NOMO-1 treated with DMSO at 0.1 percent for 48 hours (cell line): ENCODE measurements around the gene SHD.
"Not testable (repeated sequence)": the region's sequence is repeated elsewhere in the genome, so short reads cannot be mapped to it uniquely, and the experiment has no call there.

Source experiments
- DNase-seq: peaks from one replicate; lab custom pipeline; 2025; ENCODE audit not compliant: unreplicated experiment; lab: John Stamatoyannopoulos, UW

The SHD gene, protein sequence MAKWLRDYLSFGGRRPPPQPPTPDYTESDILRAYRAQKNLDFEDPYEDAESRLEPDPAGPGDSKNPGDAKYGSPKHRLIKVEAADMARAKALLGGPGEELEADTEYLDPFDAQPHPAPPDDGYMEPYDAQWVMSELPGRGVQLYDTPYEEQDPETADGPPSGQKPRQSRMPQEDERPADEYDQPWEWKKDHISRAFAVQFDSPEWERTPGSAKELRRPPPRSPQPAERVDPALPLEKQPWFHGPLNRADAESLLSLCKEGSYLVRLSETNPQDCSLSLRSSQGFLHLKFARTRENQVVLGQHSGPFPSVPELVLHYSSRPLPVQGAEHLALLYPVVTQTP

DNA sequence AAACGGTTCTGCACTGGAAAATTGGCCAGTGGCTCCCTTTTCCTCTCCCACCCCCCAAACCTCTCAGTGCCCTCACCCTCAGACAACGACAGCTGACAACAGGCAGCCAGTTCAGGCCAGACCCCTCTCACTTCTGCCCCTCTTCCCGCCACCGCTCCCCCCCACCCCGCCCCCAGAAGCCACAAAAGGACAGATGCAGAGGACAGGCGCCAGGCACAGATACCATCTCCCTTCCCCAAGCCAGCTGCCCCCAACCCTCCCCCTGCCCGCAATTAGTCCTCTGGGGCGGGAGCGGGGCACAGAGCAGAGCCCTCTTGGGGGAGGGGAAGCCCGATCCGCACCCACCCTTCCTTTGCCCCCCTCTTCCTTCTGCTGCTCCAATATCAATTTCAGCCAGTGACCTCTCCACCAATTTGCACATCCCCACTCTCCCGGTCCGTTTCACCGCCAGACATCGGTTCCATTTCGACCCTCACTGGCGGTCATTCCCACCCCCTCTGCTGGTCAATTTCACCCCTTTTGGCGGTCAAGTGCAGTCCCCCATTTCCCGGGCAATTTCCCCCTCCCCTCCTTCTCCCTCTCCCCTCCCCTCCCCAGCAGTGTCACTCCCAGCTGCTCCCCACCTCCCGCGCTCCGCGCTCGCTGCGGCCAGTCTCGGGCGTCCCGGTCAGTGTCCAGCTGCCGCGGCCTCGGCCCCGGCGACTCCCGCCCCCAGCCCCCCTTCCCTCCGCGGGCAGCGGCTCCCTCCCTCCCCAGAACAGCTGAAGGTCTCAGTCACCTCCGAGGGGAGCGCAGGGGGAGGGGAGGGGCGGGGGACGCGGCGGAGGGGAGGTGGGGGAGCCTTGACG, at the start of gene SHD:
Gene SHD, plus strand, starts transcription at position 848 of the 848 bp plus-strand sequence. CDS start 798 bp downstream, outside the sequence.
- no peak for DNase-seq

DNA sequence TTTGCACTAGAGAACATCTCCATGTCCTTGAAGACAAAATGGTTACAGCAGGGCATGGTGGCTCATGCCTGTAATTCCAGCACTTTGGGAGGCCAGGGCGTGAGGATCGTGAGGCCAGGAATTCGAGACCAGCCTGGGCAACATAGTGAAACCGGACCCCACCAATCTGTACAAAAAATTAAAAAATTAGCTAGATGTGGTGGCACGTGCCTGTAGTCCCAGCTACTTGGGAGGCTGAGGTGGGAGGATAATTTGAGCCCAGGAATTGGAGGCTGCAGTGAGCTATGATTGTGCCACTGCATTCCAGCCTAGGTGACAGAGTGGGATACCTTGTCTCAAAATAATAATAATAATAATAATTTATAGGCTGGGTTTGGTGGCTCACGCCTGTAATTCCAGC, 48.8 kb upstream of the SHD start:
- not testable (repeated sequence) for DNase-seq

DNA sequence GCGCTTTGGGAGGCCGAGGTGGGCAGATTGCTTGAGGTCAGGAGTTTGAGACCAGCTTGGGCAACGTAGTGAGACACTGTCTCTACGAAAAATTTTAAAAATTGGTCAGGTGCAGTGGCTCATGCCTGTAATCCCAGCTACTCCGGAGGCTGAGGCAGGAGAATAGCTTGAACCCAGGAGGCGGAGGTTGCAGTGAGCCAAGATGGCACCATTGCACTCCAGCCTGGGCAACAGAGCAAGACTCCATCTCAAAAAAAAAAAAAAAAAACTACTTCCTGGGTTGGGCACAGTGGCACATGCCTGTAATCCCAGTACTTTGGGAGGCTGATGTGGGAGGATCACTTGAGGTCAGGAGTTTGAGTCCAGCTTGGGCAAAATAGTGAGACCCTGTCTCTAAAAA, 47.5 kb upstream of the SHD start:
- not testable (repeated sequence) for DNase-seq

DNA sequence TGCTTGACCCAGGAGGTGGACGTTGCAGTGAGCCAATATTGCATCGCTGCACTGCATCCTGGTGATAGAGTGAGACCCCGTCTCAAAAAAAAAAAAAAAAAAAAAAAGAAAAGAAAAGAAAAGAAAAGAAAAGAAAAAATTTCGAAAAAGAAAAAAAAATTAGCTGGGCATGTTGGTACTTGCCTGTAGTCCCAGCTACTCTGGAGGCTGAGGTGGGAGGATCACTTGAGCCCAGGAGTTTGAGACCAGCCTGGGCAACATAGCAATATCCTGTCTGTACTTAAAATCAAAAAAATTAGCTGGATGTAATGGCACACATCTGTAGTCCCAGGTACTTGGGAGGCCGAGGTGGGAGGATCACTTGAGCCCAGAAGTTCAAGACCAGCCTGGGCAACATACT, 46.9 kb upstream of the SHD start:
- not testable (repeated sequence) for DNase-seq

DNA sequence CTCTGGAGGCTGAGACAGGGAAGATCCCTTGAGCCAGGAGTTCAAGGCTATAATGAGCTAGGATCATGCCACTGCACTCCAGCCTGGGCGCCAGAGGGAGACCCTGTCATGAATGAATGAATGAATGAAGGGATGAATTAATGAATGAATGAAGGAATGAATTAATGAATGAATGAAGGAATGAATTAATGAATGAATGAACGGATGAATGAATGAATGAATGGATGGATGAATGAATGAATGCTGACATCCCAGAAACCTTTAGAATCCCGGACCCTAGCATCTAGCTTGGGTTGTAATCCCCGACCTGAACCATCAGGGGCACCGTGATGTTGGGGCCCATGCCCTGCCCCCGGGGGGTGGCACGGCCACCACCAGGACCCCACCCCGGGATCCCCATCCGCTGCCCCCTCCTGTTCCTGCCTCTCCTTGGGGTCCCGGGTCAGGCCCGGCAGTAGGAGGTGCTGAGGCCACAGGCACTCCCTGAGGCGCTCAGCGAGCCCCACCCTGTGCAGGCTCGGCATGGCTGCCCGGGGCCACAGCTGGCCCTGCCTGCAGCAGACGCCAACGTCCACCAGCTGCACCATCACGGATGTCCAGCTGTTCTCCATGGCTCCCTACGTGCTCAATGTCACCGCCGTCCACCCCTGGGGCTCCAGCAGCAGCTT, 46.3 kb upstream of the SHD start:
- DNase-seq, result no peak

DNA sequence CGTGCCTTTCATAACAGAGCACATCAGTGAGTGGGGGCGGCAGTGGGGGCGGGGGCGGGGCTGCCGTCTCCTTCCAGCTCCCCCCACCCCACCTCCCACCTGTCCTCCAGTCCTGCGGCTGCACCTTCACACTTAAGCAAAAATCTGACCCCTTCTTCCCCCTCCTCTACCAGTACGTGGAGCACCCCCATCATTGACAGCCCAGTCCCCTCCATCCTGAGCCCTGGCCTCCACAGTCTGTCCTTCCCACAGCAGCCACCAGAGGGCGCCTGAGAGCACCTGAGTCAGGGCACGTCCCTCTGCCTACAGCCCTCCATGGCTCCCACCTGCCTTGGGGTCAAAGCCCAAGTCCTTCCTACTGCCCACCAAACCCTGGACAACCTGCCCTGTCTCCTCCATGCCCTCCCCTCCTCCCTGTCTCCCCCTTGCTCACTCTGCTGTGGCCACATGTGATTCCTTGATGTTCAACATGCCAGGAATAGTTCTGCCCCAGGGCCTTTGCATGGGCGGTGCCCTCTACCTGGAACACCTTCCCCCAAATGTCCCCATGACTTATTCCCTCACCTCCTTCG, 45.7 kb upstream of the SHD start:
- DNase-seq, result peak; percentile 25

DNA sequence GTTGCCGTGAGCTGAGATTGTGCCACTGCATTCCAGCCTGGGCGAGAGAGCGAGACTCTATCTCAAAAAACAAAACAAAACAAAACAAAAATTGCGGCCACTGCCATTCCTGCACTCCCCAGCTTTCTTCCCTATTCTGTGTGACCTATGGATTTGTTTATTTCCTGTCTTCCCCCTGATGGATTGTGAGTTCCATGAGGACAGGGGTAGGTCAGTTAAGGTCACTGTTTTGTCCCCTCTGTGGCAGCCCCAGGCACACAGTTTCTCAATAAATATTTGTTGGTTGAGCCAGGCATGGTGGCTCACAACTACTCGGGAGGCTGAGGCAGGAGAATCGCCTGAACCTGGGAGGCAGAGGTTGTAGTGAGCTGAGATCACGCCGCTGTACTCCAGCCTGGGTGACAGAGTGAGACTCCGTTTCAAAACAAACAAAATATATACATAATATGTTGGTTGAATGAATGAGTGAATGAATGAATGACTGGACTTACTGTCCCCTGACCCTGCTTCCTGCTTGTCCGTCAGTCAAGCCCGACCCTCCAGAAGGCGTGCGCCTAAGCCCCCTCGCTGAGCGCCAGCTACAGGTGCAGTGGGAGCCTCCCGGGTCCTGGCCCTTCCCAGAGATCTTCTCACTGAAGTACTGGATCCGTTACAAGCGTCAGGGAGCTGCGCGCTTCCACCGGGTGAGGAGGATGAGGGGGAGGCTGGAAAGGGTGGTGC, 44.8 kb upstream of the SHD start:
- no peak for DNase-seq

DNA sequence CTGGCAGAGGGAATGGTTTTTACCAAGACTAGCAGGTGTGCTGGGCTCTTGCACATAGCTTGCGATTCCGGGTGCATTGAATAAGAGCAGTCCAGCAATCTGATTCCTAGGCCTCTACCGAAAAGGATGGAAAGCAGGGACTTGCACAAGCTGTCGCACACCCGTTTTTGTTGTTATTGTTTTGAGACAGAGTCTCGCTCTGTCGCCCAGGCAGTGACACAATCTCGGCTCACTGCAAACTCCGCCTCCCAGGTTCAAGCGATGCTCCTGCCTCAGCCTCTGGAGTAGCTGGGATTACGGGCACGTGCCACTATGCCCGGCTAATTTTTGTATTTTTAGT, 44.2 kb upstream of the SHD start:
- no peak for DNase-seq

DNA sequence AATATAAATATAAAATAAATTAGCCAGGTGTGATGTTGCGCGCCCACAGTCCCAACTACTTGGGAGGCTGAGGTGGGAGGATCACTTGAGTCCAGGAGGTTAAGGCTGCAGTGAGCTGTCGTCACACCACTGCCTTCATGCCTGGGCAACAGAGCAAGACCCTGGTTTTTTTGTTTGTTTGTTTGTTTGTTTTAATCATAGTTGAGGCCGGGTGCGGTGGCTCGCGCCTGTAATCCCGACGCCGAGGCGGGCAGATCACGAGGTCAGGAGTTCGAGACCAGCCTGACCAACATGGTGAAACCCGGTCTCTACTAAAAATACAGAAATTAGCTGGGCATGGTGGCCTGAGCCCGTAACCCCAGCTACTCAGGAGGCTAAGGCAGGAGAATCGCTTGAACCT, 41.6 kb upstream of the SHD start:
- not testable (repeated sequence) for DNase-seq

DNA sequence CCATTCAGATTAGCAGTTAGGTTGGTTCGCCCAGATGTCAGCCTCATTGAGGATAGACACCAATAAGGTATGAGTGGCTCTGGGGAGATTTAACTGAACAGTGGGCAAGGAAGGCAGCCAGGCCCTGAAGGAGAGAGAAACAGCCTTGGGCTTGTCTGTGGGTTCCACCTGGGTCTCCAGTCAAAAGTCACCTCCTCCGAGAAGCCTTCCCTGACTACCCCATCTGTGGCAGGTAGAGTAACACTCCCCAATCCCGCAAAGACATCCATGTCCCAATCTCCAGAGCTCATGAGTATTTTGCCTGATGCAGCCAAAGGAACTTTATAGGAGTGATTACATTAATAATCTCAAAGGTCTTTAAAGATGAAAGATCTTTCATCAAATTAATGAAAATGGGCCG, 40.2 kb upstream of the SHD start:
- no peak for DNase-seq

DNA sequence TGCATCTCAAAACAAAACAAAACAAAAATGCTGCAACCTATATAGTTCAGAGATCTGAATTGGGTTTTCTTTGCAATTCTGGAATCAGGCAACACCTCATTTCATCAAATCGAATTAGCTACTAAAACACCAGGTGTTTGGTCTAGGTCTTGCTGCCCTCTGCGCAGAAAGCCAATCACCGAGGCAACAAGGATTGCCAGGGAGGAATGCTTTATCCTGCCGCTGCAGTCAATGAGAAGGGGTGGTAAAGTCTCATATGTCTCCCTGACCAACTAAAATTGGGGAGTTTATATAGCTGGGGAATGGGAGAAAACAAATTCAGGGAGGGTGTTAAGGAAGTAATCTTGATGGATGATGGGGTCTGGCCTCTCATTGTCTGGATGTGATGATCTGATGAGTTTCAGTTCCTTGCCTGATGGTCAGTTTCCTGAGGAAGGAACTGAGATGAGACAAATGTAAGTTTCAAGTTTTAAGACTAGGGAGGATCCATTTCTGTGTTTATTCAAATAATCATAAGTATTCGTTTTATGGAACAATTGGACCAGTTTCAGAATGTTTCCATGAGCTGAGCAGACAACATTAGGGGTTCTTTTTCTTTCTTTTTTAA, 37.1 kb upstream of the SHD start:
- peak; percentile 52 for DNase-seq

DNA sequence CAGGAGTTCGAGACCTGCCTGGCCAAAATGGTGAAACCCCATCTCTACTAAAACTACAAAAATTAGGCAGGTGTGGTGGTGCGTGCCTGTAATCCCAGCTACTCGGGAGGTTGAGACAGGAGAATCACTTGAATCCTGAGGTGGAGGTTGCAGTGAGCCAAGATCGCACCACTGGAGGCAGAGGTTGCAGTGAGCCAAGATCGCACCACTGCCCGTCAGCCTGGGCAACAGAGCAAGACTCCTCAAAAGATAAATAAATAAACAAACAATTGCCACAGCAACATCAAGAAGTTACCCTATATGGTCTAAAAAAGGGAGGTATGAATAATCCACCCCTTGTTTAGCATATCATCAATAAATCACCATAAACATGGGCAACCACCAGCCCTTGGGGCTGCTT, 33.1 kb upstream of the SHD start:
- DNase-seq, result not testable (repeated sequence)

DNA sequence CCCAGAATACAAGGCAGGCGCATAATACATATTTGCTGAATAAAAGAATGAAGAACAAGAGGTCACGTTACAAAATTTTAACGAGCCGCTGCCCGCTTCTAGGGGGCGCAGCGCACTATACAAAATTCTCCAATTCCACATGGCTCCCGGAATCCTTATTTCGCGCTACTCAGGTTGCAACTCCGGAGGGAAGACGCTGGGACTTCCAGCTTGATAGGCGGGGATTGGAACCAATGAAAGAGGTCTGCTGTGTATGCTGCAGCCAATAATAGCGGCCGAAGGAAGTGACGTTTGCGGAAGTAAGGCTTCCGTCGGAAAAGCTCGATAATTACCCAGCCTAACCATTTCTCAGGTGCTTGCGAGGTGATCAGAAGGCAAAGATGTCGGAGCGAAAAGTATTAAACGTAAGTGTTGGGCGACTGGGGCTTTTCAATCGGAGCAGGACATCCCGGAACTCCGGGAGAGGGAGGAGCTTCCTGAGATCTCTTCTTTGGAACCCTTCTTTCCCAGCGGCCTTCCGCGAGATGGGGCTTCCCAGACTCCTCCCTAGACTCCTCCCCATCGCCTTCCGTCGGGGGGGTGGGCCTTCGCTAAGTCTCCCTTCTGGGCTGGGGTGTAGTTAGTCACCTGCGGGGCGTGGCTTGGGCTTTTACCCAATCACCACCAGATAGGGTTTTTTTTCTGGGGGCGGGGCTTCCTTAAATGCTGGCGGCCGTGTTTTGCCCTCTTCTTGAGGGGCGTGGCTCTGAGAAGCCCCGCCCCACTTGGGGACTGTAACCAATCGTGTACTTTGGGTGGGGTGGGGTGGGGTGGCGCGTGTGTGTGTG, 32.1 kb upstream of the SHD start, which contains the start of gene YJU2:
Gene YJU2, plus strand, starts transcription at position 314 of the 827 bp plus-strand sequence. Its CDS starts 67 bp downstream, at position 381.
- DNase-seq, result peak; percentile 99

DNA sequence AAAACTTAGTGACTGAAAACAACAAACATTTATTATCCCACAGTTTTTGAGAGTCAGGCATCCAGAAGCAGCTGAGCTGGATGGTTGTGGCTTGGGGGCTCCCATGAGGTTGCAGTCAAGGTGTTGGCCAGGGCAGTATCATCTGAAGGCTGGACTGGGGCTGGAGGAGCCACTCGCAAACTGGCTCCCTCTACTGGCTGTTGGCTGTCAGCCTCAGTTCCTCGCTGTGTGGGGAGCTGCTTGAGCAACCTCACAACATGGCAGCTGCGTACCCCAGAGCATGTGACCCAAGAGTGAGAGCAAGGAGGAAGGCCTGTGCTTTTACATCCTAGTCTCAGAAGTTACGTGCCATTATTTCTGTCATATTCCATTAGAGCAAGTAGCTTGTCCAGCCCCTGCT, 22.5 kb upstream of the SHD start:
- no peak for DNase-seq

DNA sequence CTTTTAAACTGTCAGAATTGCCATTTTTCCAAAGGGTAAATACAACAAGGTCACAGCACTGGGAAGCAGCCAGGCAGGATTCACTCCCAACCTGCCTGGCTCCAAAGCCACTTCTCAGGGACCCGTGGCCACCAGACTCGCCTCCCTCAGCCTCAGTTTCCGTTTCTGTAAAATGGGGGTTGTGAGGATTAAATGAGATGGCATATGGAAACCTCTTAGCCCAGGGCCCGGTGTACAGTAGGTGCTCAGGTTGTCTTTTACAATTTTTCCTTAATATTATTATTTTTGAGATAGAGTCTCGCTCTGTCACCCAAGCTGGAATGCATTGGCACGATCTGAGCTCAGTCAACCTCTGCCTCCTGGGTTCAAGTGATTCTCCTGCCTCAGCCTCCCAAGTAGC, 22.0 kb upstream of the SHD start:
- no peak for DNase-seq

DNA sequence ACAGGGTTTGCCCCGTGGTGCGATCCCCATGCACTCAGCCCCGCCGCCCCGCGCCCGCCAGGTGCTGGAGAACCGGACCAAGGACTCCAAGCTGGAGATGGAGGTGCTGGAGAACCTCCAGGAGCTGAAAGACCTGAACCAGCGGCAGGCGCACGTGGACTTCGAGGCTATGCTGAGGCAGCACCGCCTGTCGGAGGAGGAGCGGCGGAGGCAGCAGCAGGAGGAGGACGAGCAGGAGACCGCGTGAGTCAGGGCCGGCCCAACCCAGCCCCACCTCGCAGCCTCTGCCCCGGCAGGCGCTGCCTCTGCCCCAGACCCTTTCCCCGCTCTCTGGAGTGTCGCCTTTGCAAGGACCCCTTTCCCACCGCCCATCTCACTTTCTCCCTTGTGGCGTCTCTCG, 20.9 kb upstream of the SHD start:
- DNase-seq, result no peak

DNA sequence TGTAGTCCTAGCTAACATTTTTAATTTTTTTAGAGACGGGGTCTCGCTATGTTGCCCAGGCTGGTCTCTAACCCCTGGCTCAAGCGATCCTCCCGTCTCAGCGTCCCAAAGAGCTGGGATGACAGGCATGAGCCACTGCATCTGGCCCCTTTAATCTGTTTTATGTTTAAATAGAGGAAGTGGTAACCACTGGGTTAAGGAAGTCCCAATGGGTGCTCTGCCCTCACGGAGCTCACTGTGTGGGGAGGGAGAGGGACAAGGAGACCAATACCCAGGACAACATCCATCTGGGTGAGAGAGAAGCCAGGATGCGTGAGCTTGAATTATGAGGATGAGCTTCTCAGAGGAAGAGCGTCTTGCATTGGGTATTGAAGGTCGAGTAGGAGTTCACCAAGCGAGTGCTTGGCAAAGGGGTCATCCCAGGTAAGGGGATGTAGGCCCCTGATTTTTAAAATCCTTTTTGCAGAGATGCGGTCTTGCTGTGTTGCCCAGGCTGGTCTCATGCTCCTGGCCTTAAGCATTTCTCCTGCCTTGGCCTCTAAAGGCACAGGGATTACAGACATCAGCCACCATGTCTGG, 18.4 kb upstream of the SHD start:
- DNase-seq, result no peak

DNA sequence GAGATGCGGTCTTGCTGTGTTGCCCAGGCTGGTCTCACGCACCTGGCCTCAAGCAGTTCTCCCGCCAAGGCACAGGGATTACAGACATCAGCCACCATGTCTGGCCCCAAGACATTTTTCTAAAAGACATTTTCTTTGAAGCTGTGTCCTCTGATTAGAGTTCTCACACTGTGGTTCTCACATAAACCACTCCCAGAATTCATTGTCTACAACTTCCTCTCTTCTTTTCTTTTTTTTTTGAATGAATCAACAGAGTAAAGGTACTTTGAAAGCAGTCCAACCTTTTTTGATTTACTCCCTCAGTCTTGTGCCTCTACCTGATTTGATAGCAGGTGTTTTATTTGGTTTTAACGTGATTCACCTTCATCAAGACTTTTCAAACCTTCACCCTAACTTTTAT, 14.3 kb upstream of the SHD start:
- peak; percentile 11 for DNase-seq
